ENCODE results near the gene SIGLEC6.

GRCh38 chr19:51471527-51471926 lies 59.9 kb downstream of the SIGLEC6 start:
- TF ChIP-seq MAX (IDR thresholded peaks at IDR 0.05; ENCODE audit: low read depth, low read length) (no peak), CTCF (IDR thresholded peaks at IDR 0.05; ENCODE audit: low read depth, low read length) (no peak)
